Thyroid gland (tissue), 4 donors: ENCODE results near the gene MCM3AP.

Experiments used
- CTCF ChIP-seq, 6 experiments: fragments of 200-600 bp in 3 of 6; fragments of 450-650 bp in 3 of 6; sonication (generic) in 3 of 6; IDR thresholded peaks; one replicate each; pipeline ENCODE4 v1.5.1; 2016 to 2019; ENCODE audit warnings: antibody characterized with exemption in 6 of 6, mild to moderate bottlenecking in 2 of 6, inconsistent platforms in 1 of 6, moderate library complexity in 1 of 6
- POLR2A ChIP-seq, 2 donors: fragments of 450-650 bp; IDR thresholded peaks; one replicate each; pipeline ENCODE4 v1.6.1; 2017; ENCODE audit warnings: antibody characterized with exemption in 2 of 2, mild to moderate bottlenecking in 2 of 2, moderate library complexity in 1 of 2

DNA sequence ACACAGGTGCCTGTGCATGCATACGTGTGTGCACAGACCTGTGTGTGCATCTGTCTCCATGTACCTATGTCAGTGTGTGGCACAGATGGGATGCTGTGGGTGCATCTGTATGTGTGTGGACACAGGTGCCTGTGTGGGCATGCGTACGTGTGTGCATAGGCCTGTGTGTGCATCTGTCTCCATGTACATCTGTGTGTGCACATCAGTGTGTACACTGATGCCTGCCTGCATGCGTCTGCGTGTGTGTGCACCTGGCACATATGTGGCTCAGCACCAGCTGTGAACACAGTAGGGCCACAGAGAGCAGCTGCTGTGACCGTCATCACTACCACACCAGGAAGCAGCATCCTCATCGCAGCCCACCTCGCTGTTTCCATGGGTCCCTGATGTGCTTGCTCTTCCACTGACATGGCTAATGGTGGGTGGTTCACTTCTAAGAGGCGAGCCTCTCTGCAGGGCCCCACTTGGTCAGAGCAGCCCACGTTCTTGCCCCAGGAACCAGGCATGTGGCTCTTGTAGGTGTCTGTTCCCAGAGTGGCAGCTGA is 91.5 kb downstream of the MCM3AP start:
- TF ChIP-seq POLR2A (IDR thresholded peaks at IDR 0.05) (no peak), CTCF (IDR thresholded peaks at IDR 0.05) (no peak)
